ENCODE measurements around the gene TEX44.

GRCh38 chr2:231616296-231616695, 23.6 kb downstream of the TEX44 start:
- TF ChIP-seq CTCF (IDR thresholded peaks at IDR 0.05) (no peak), POLR2AphosphoS5 (IDR thresholded peaks at IDR 0.05) (no peak), EP300 (IDR thresholded peaks at IDR 0.05) (no peak)
